Measurements from ENCODE around the gene GHSR.

Gene GHSR

GRCh38 chr3:172447611-172448579 lies at the start of gene GHSR:
GHSR (minus strand) TSS chr3:172448456; CDS start chr3:172448413, 43 bp downstream.
- DNase-seq: peak; percentile 5

GRCh38 chr3:172490198-172490669 lies 42.0 kb upstream of the GHSR start:
- DNase-seq: peak; percentile 89

GRCh38 chr3:172478116-172478515 lies 29.9 kb upstream of the GHSR start:
- no peak for DNase-seq

GRCh38 chr3:172476347-172476746 lies 28.1 kb upstream of the GHSR start:
- DNase-seq: no peak

GRCh38 chr3:172475703-172476102 lies 27.4 kb upstream of the GHSR start:
- no peak for DNase-seq

- DNase-seq: no peak
These were observed 23.6 kb upstream of the GHSR start for GRCh38 chr3:172471903-172472302.

- no peak for DNase-seq
These were observed 22.3 kb upstream of the GHSR start for GRCh38 chr3:172470588-172470987.

GRCh38 chr3:172467170-172467824 lies 19.0 kb upstream of the GHSR start:
- no peak for DNase-seq

- no peak for DNase-seq
These were observed 18.4 kb upstream of the GHSR start for GRCh38 chr3:172466553-172467130.

- DNase-seq: no peak
These were observed 17.0 kb upstream of the GHSR start for GRCh38 chr3:172465281-172465680.

GRCh38 chr3:172464306-172464705 lies 16.1 kb upstream of the GHSR start:
- no peak for DNase-seq

- DNase-seq: no peak
These were observed 13.4 kb upstream of the GHSR start for GRCh38 chr3:172461530-172462138.

GRCh38 chr3:172456404-172456803 lies 8.1 kb upstream of the GHSR start:
- no peak for DNase-seq

- DNase-seq: no peak
These were observed 5.9 kb upstream of the GHSR start for GRCh38 chr3:172454180-172454579.

GRCh38 chr3:172449466-172450149 lies 1.4 kb upstream of the GHSR start:
- peak; percentile 6 for DNase-seq

GRCh38 chr3:172448661-172449465 lies 607 bp upstream of the GHSR start:
- no peak for DNase-seq

GRCh38 chr3:172446198-172446597 lies 2.1 kb downstream of the GHSR start:
- DNase-seq: no peak

- no peak for DNase-seq
These were observed 3.4 kb downstream of the GHSR start for GRCh38 chr3:172444821-172445220.

- no peak for DNase-seq
These were observed 5.7 kb downstream of the GHSR start for GRCh38 chr3:172442606-172443005.

- DNase-seq: no peak
These were observed 6.7 kb downstream of the GHSR start for GRCh38 chr3:172441581-172441980.

- no peak for DNase-seq
These were observed 10.1 kb downstream of the GHSR start for GRCh38 chr3:172438186-172438585.

GRCh38 chr3:172437713-172438112 lies 10.5 kb downstream of the GHSR start:
- no peak for DNase-seq

Measured in CD4-positive, alpha-beta T cell treated with Interleukin-17A for 4 hours (primary cell).